HCT116 (cell line): ENCODE data around the gene ZNF853. TPM values are rescaled to one million over a fixed set of nuclear protein-coding genes. Genes with fewer than 3 reads are reported as not detected.

ENCODE experiments used
- ATAC-seq: fragments of 200-7000 bp; cut with Tn5 transposase; 2 replicates; pipeline ENCODE4 v1.9.1; 2020; ENCODE audit warnings: mild to moderate bottlenecking, moderate library complexity
- BruUV-seq: library from RNA; stranded (reverse); fragments of 400-500 nt; replicated peaks from 2 replicates; lab custom pipeline; 2021; lab: Mats Ljungman, UMichigan
- CTCF ChIA-PET: fragments of 300-600 bp; sonication (Branson Sonifier 250); formaldehyde crosslinking; loops from one replicate; lab custom pipeline; 2021; ENCODE audit warnings: antibody characterized with exemption; lab: Charles Lee
- POLR2A ChIA-PET: fragments of 300-600, 350-600 bp; sonication (Branson Sonifier 250); formaldehyde crosslinking; loops from one replicate; lab custom pipeline; 2021; ENCODE audit warnings: antibody characterized with exemption; lab: Charles Lee
- RAD21 ChIA-PET, 2 experiments: fragments of 300-600 bp; sonication (Branson Sonifier 250); formaldehyde crosslinking; loops; one replicate each; lab custom pipeline; 2023; ENCODE audit warnings: low total read pairs in 2 of 2; ENCODE audit not compliant: uncharacterized antibody in 2 of 2, unreplicated experiment in 2 of 2, low non-redundant PET in 1 of 2; lab: Charles Lee
- DNase-seq: peaks from one replicate; pipeline ENCODE4 v3.0.0-alpha.2; 2010; ENCODE audit warnings: low read depth, low spot score
- H2AFZ ChIP-seq: fragments of 200-600 bp; shearing (Covaris generic), sonication (generic); 2 replicates; pipeline ENCODE4 v1.6.1; 2017; ENCODE audit warnings: low read depth, mixed run types, mixed read lengths, antibody characterized with exemption, low read length; ENCODE audit not compliant: poor library complexity, severe bottlenecking
- H3K27ac ChIP-seq: 2 replicates; pipeline ENCODE4 v1.5.1; 2012; ENCODE audit warnings: low read depth, low read length
- H3K27me3 ChIP-seq: fragments of 200-600 bp; sonication (generic); 2 replicates; pipeline ENCODE4 v1.6.1; 2016; ENCODE audit warnings: mixed run types, low read length, mixed read lengths; ENCODE audit not compliant: insufficient read depth
- H3K36me3 ChIP-seq, 2 experiments: fragments of 200-500 bp in 1 of 2; fragments of 200-600 bp in 1 of 2; sonication (Bioruptor generic) in 1 of 2; sonication (generic) in 1 of 2; 2 replicates each; pipeline versions ENCODE4 v1.5.1 to v1.6.1; 2014 to 2016; ENCODE audit warnings: low read length in 2 of 2, inconsistent platforms in 1 of 2, mixed read lengths in 1 of 2, mixed run types in 1 of 2; ENCODE audit not compliant: insufficient read depth in 2 of 2, control insufficient read depth in 1 of 2
- H3K4me1 ChIP-seq, 2 experiments: fragments of 200-600 bp in 1 of 2; sonication (generic) in 1 of 2; 2 replicates each; pipeline versions ENCODE4 v1.5.1 to v1.6.1; 2012 to 2017; ENCODE audit warnings: low read length in 2 of 2, inconsistent platforms in 1 of 2, mild to moderate bottlenecking in 1 of 2, mixed read lengths in 1 of 2, mixed run types in 1 of 2, moderate library complexity in 1 of 2; ENCODE audit not compliant: insufficient read depth in 2 of 2, control insufficient read depth in 1 of 2
- H3K4me2 ChIP-seq: fragments of 200-600 bp; sonication (generic); 2 replicates; pipeline ENCODE4 v1.6.1; 2017; ENCODE audit warnings: mixed run types, low read length, mixed read lengths
- H3K4me3 ChIP-seq, 2 experiments: fragments of 200-600 bp in 1 of 2; sonication (generic) in 1 of 2; replicated peaks in 1 of 2; 2 replicates each; pipeline ENCODE4 v1.5.1; 2011 to 2016; ENCODE audit warnings: low read length in 2 of 2, control low read depth in 1 of 2, low read depth in 1 of 2, mild to moderate bottlenecking in 1 of 2, mixed read lengths in 1 of 2, mixed run types in 1 of 2
- H3K79me2 ChIP-seq: fragments of 200-600 bp; sonication (generic); 2 replicates; pipeline ENCODE4 v1.6.1; 2017; ENCODE audit warnings: mild to moderate bottlenecking, mixed run types, low read length, moderate library complexity, mixed read lengths; ENCODE audit not compliant: insufficient read depth
- H3K9ac ChIP-seq: fragments of 200-600 bp; sonication (generic); 2 replicates; pipeline ENCODE4 v1.6.1; 2016; ENCODE audit warnings: low read length, mixed read lengths
- H3K9me2 ChIP-seq: fragments of 200-600 bp; sonication (generic), shearing (Covaris generic); 2 replicates; pipeline ENCODE4 v1.6.1; 2017; ENCODE audit warnings: mixed run types, mild to moderate bottlenecking, moderate library complexity; ENCODE audit not compliant: insufficient read depth
- H3K9me3 ChIP-seq, 2 experiments: fragments of 200-500 bp in 1 of 2; fragments of 200-600 bp in 1 of 2; sonication (Bioruptor generic) in 1 of 2; sonication (generic) in 1 of 2; 2 replicates each; pipeline ENCODE4 v1.6.1; 2014 to 2017; ENCODE audit warnings: low read length in 2 of 2, mixed read lengths in 2 of 2, inconsistent platforms in 1 of 2, low read depth in 1 of 2, mild to moderate bottlenecking in 1 of 2, mixed run types in 1 of 2, moderate library complexity in 1 of 2; ENCODE audit not compliant: control insufficient read depth in 1 of 2, insufficient read depth in 1 of 2
- H4K20me1 ChIP-seq: fragments of 200-600 bp; sonication (generic), shearing (Covaris generic); 2 replicates; pipeline ENCODE4 v1.6.1; 2017; ENCODE audit warnings: mixed run types, mild to moderate bottlenecking, moderate library complexity; ENCODE audit not compliant: insufficient read depth
- CEBPB ChIP-seq: IDR thresholded peaks from 2 replicates; pipeline ENCODE4 v1.6.1; 2012; ENCODE audit warnings: low read depth
- EGR1 ChIP-seq: IDR thresholded peaks from 2 replicates; pipeline ENCODE4 v1.6.1; 2012; ENCODE audit warnings: low read depth
- EZH2phosphoT487 ChIP-seq: fragments of 200-600 bp; IDR thresholded peaks from 2 replicates; pipeline ENCODE4 v1.6.1; 2018; ENCODE audit warnings: antibody characterized with exemption, borderline replicate concordance
- FOSL1 ChIP-seq: IDR thresholded peaks from 2 replicates; pipeline ENCODE4 v1.6.1; 2012; ENCODE audit warnings: low read depth
- JUND ChIP-seq: IDR thresholded peaks from 2 replicates; pipeline ENCODE4 v1.6.1; 2012
- MAX ChIP-seq: IDR thresholded peaks from 2 replicates; pipeline ENCODE4 v1.6.1; 2012
- REST ChIP-seq: IDR thresholded peaks from 2 replicates; pipeline ENCODE4 v1.6.1; 2012; ENCODE audit warnings: low read depth
- SRF ChIP-seq: IDR thresholded peaks from 2 replicates; pipeline ENCODE4 v1.6.1; 2012; ENCODE audit warnings: low read depth
- TCF7L2 ChIP-seq: IDR thresholded peaks from 2 replicates; pipeline ENCODE4 v1.7.0; 2011; ENCODE audit warnings: borderline replicate concordance, inconsistent platforms; ENCODE audit not compliant: insufficient read depth, insufficient read length; ENCODE audit errors: extremely low read depth
- intact Hi-C: fragments of 100-400 bp; cut with micrococcal nuclease; formaldehyde crosslinking; loops from 2 replicates; pipeline ENCODE4 v1.10.0; 2022
- total RNA-seq: library from RNA; stranded (reverse); gene quantifications from one replicate; pipeline ENCODE4 v1.2.1, GENCODE V29; 2021; ENCODE audit not compliant: unreplicated experiment

Gene ZNF853
- total RNA-seq, 1 experiment from 2014 or later = 0.05 TPM

GRCh38 chr7:6590645-6591110 lies 24.7 kb upstream of the ZNF853 start:
- RAD21 ChIA-PET = interaction anchor here in 1 of 2 experiments (0.5 kb wide), 1 partner anchor 72 kb away, joined by 3 read pairs; no protein-coding TSS in a partner anchor
- Histone ChIP-seq H3K9me3 (no peaks in the 10 kb centered on the region), H3K36me3 (peaks cover 13 to 21% of the 10 kb centered on the region in 2 experiments; a peak in 3 of 4 replicates), H3K4me3 (peak overlapping the region; percentile 82 to 86), H2AFZ (no peak overlapping the region), H3K79me2 (peaks cover 18% of the 10 kb centered on the region; the same call in 1 of the 2 replicates), H3K9ac (peak overlapping the region; percentile 68), H3K4me2 (peak overlapping the region; percentile 85), H4K20me1 (no peaks in the 10 kb centered on the region), H3K27ac (peak overlapping the region; percentile 84), H3K4me1 (peaks cover 9 to 17% of the 10 kb centered on the region in 2 experiments), H3K9me2 (no peaks in the 10 kb centered on the region), H3K27me3 (no peaks in the 10 kb centered on the region)
- TF ChIP-seq EZH2phosphoT487 (no peak), REST (no peak), JUND (no peak), TCF7L2 (no peak), CEBPB (no peak), FOSL1 (no peak), EGR1 (no peak), MAX (no peak), SRF (no peak)
- ATAC-seq = peak; percentile 54
- intact Hi-C loops = no loop called here
- no peak for DNase-seq
- POLR2A ChIA-PET = no interaction called here
- CTCF ChIA-PET = interaction anchor here (1.1 kb wide), 1 partner anchor 16 kb away, joined by 3 read pairs; no protein-coding TSS in a partner anchor
- TSS peak; percentile 46 for BruUV-seq
